HG02678 (cell line): ENCODE results near the gene ZDHHC7.
A peak's percentile ranks its signal among the peaks of the same experiment; 100 is the strongest.

Experiments
- ATAC-seq: cut with Tn5 transposase; IDR thresholded peaks from one replicate; pipeline ENCODE4 v1.9.1; 2021; ENCODE audit warnings: mild to moderate bottlenecking, moderate library complexity; ENCODE audit not compliant: unreplicated experiment

The ZDHHC7 gene

GRCh38 chr16:85025781-85026653 is 14.7 kb upstream of the ZDHHC7 start:
- ATAC-seq: no peak

- ATAC-seq: no peak
These were observed 8.4 kb upstream of the ZDHHC7 start for GRCh38 chr16:85019659-85020245.

- ATAC-seq: no peak
These were observed 7.3 kb upstream of the ZDHHC7 start for GRCh38 chr16:85018529-85019236.

- ATAC-seq: no peak
These were observed 6.3 kb upstream of the ZDHHC7 start for GRCh38 chr16:85017633-85018032.

- ATAC-seq: peak; percentile 68
These were observed 5.8 kb upstream of the ZDHHC7 start for GRCh38 chr16:85017151-85017550.

- no peak for ATAC-seq
These were observed 4.3 kb upstream of the ZDHHC7 start for GRCh38 chr16:85015481-85016187.

- no peak for ATAC-seq
These were observed 3.0 kb upstream of the ZDHHC7 start for GRCh38 chr16:85014311-85014710.

- no peak for ATAC-seq
These were observed 530 bp upstream of the ZDHHC7 start for GRCh38 chr16:85011846-85012284.

GRCh38 chr16:85010446-85010930 is 847 bp downstream of the ZDHHC7 start:
- ATAC-seq: no peak

GRCh38 chr16:85008271-85008670 is 3.1 kb downstream of the ZDHHC7 start:
- ATAC-seq: no peak

- ATAC-seq: no peak
These were observed 3.7 kb downstream of the ZDHHC7 start for GRCh38 chr16:85007496-85008214.

GRCh38 chr16:85006639-85007038 is 4.7 kb downstream of the ZDHHC7 start:
- ATAC-seq: no peak

GRCh38 chr16:85005285-85006069 is 5.9 kb downstream of the ZDHHC7 start:
- ATAC-seq: no peak

GRCh38 chr16:85004587-85005205 is 6.6 kb downstream of the ZDHHC7 start:
- ATAC-seq: no peak

- ATAC-seq: no peak
These were observed 7.4 kb downstream of the ZDHHC7 start for GRCh38 chr16:85003725-85004586.

GRCh38 chr16:85003076-85003475 is 8.3 kb downstream of the ZDHHC7 start:
- ATAC-seq: no peak

GRCh38 chr16:85002608-85003007 is 8.7 kb downstream of the ZDHHC7 start:
- ATAC-seq: no peak

GRCh38 chr16:85002099-85002541 is 9.2 kb downstream of the ZDHHC7 start:
- no peak for ATAC-seq
